ENCODE data around the gene MYH10. TPM values are rescaled to one million over a fixed set of nuclear protein-coding genes. Genes with fewer than 3 reads are reported as not detected.
"Not testable (repeated sequence)": the region's sequence is repeated elsewhere in the genome, so short reads cannot be mapped to it uniquely, and the experiment has no call there.

Gene MYH10
- total RNA-seq, 1 experiment from 2014 or later: 74.0 TPM

DNA sequence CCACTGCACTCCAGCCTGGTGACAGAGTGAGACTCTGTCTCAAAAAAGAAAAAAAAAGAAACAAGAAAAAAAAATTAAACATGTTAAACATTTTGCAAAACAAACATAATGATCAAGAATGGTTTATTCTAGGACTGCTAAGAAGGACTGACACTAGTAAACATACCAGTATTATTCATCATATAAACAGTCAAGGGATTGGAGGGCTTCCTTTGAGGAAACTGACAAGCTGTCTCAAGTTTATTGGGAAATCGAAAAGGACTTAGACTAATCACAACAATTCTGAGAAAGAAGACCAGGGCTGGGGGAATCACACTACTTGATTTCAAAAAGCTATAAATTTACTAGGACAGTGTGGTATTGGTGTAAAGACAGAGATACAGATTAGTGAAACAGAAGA is 75.5 kb downstream of the MYH10 start:
- Histone ChIP-seq H3K4me1 (no peaks in the 10 kb centered on the region; the same call in 1 of the 2 replicates), H3K36me3 (ENCODE audit: control insufficient read depth, insufficient read depth, low read length) (no peaks in the 10 kb centered on the region), H3K4me3 (ENCODE audit: low read depth, low read length) (no peak overlapping the region), H3K9me3 (no peaks in the 10 kb centered on the region), H3K27me3 (replicated peaks; ENCODE audit: control insufficient read depth, insufficient read depth, low read length) (no peaks in the 10 kb centered on the region)
- no peak overlapping the region for H3K27ac Mint-ChIP-seq (ENCODE audit: unreplicated experiment)
- H3K4me3 Mint-ChIP-seq (ENCODE audit: unreplicated experiment): no peak overlapping the region
- ChIA-PET POLR2A (no interaction called here), CTCF (no interaction called here)
- peaks cover 15% of the 10 kb centered on the region for H3K36me3 Mint-ChIP-seq (ENCODE audit: insufficient read depth, unreplicated experiment)
- intact Hi-C loops (cut with micrococcal nuclease; ENCODE audit: unreplicated experiment): no loop called here
- no peaks in the 10 kb centered on the region for H3K9me3 Mint-ChIP-seq (ENCODE audit: unreplicated experiment)
- H3K4me1 Mint-ChIP-seq (ENCODE audit: low read depth, unreplicated experiment): no peaks in the 10 kb centered on the region
- H3K27me3 Mint-ChIP-seq (ENCODE audit: insufficient read depth, unreplicated experiment): no peaks in the 10 kb centered on the region
- no TSS peak for BruUV-seq (replicated peaks)
- TF ChIP-seq, protein P1, sequence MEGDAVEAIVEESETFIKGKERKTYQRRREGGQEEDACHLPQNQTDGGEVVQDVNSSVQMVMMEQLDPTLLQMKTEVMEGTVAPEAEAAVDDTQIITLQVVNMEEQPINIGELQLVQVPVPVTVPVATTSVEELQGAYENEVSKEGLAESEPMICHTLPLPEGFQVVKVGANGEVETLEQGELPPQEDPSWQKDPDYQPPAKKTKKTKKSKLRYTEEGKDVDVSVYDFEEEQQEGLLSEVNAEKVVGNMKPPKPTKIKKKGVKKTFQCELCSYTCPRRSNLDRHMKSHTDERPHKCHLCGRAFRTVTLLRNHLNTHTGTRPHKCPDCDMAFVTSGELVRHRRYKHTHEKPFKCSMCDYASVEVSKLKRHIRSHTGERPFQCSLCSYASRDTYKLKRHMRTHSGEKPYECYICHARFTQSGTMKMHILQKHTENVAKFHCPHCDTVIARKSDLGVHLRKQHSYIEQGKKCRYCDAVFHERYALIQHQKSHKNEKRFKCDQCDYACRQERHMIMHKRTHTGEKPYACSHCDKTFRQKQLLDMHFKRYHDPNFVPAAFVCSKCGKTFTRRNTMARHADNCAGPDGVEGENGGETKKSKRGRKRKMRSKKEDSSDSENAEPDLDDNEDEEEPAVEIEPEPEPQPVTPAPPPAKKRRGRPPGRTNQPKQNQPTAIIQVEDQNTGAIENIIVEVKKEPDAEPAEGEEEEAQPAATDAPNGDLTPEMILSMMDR (IDR thresholded peaks at IDR 0.05; ENCODE audit: insufficient read depth in 1 of 2, low read depth in 1 of 2, low read length in 1 of 2, severe bottlenecking in 1 of 2, unreplicated experiment in 1 of 2): no peak
- no peak for DNase-seq

DNA sequence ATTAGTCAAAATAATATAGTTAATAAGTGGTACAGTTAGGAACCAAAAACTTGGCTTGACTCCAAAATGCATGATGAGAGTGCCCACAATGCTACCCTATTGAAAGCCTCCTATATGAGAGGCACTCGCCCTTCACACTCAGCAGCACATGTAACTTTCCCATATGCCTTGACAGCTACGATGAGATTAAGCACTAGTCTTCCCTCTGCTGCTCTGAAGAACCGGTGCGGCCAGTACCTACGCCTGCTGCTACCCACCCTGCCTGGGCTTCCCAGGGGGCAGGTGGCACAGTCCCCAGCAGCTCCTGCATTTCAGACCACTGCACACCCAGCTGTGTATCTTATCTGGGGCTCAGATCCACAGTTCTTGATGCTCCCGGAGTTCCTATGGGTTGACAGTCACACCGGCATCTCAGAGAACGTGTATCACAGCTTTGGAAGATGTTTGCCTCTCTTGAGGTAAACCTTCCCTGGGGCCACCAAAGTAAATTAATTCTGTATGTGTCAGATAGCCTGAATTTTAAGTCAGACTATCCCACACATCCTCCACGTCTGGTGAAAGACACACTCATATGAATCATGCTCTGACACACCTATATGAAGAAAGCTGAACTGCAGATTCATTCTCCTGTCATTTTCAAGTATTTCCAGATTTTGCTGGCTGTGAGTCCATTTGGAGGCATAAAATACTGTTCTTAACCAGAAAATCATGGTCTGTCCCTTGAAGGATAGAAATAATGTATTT is 77.8 kb downstream of the MYH10 start:
- no TSS peak for BruUV-seq (replicated peaks)
- no peaks in the 10 kb centered on the region for H3K36me3 ChIP-seq (ENCODE audit: control insufficient read depth, insufficient read depth, low read length)
- Mint-ChIP-seq H3K36me3 (ENCODE audit: insufficient read depth, unreplicated experiment) (peaks cover 20% of the 10 kb centered on the region), H3K9me3 (ENCODE audit: unreplicated experiment) (no peaks in the 10 kb centered on the region), H3K4me1 (ENCODE audit: low read depth, unreplicated experiment) (no peaks in the 10 kb centered on the region), H3K4me3 (ENCODE audit: unreplicated experiment) (no peak overlapping the region), H3K27me3 (ENCODE audit: insufficient read depth, unreplicated experiment) (no peaks in the 10 kb centered on the region), H3K27ac (ENCODE audit: unreplicated experiment) (no peak overlapping the region)
- POLR2A ChIA-PET: no interaction called here
- TF ChIP-seq, protein P1 (IDR thresholded peaks at IDR 0.05; ENCODE audit: insufficient read depth in 1 of 2, low read depth in 1 of 2, low read length in 1 of 2, severe bottlenecking in 1 of 2, unreplicated experiment in 1 of 2): no peak
- no peak overlapping the region for H3K4me3 ChIP-seq (ENCODE audit: low read depth, low read length)
- no peak for DNase-seq
- no peaks in the 10 kb centered on the region for H3K9me3 ChIP-seq
- CTCF ChIA-PET: interaction anchor here (0.6 kb wide), 1 partner anchor 611 kb away, joined by 3 read pairs; no protein-coding TSS in a partner anchor
- no peaks in the 10 kb centered on the region; the same call in 1 of the 2 replicates for H3K4me1 ChIP-seq
- intact Hi-C loops (cut with micrococcal nuclease; ENCODE audit: unreplicated experiment): no loop called here
- no peaks in the 10 kb centered on the region for H3K27me3 ChIP-seq (replicated peaks; ENCODE audit: control insufficient read depth, insufficient read depth, low read length)

DNA sequence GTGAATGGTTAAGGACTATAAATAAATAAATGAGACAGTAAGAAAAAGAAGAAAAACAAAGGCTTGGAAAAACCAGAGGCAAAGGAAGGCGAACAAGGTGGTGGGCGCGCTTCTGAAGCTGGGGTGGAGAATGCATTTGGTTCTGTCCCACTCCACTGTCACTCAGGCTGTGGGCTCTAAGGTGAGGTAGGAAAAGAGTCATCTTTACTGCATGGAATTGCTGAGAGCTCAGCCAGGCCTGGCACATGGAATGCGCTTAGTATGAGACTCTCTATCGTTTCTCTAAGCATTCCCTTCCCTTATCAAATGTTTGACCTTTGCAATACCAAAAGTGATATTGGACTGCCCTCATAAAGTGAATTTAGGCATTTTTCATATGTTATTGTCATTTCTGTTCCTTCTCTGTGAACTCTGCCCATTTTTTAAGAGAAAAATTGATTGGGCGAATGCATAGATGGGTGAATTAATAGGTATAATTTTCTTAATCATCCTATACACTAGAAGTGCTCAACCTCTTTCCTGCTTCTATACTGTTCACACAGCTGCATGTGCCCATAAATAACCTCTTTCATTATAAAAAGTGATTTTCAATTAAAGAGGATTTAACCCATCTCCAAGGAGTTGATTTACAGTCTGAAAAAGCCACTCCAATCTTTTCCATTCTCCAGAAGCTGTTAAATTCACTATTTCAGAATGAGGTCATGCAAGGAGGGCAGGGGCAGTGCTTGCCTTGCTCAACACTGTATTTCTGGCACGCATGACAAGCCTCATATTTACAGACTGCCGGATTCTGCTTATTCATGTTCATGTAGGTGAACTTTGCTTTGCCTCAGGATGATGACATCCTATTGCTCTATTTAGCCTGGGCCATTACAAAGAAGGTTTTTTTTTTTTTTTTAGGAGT is 87.7 kb downstream of the MYH10 start:
- H3K36me3 Mint-ChIP-seq (ENCODE audit: insufficient read depth, unreplicated experiment): peaks cover 45% of the 10 kb centered on the region
- H3K4me1 Mint-ChIP-seq (ENCODE audit: low read depth, unreplicated experiment): no peaks in the 10 kb centered on the region
- Histone ChIP-seq H3K27me3 (replicated peaks; ENCODE audit: control insufficient read depth, insufficient read depth, low read length) (no peaks in the 10 kb centered on the region), H3K9me3 (no peaks in the 10 kb centered on the region), H3K4me3 (ENCODE audit: low read depth, low read length) (no peak overlapping the region), H3K36me3 (ENCODE audit: control insufficient read depth, insufficient read depth, low read length) (no peaks in the 10 kb centered on the region), H3K4me1 (no peaks in the 10 kb centered on the region)
- peak; percentile 29 to 41 for DNase-seq
- POLR2A ChIA-PET: interaction anchor here (0.6 kb wide), 1 partner anchor 18 kb away, joined by 3 read pairs; no protein-coding TSS in a partner anchor
- CTCF ChIA-PET: interaction anchor here (1.0 kb wide), 1 partner anchor 159 kb away, joined by 3 read pairs; no protein-coding TSS in a partner anchor
- no peaks in the 10 kb centered on the region for H3K27me3 Mint-ChIP-seq (ENCODE audit: insufficient read depth, unreplicated experiment)
- no peak overlapping the region for H3K27ac Mint-ChIP-seq (ENCODE audit: unreplicated experiment)
- intact Hi-C loops (cut with micrococcal nuclease; ENCODE audit: unreplicated experiment): no loop called here
- no peak overlapping the region for H3K4me3 Mint-ChIP-seq (ENCODE audit: unreplicated experiment)
- TF ChIP-seq, protein P1 (IDR thresholded peaks at IDR 0.05; ENCODE audit: insufficient read depth in 1 of 2, low read depth in 1 of 2, low read length in 1 of 2, severe bottlenecking in 1 of 2, unreplicated experiment in 1 of 2): no peak
- no TSS peak for BruUV-seq (replicated peaks)
- no peaks in the 10 kb centered on the region for H3K9me3 Mint-ChIP-seq (ENCODE audit: unreplicated experiment)

DNA sequence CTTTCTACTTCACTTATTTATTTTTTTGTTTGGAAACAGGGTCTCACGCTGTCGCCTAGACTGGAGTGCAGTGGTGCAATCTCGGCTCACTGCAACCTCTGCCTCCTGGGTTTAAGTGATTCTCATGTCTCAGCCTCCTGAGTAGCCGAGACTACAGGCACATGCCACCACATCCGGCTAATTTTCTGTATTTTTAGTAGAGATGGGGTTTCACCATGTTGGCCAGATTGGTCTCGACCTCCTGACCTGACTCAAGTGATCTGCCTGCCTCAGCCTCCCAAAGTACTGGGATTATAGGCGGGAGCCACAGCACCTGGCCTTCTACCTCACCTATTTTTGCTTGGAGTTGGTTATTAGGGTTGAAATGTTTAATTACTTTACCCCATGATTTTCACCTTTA is 90.5 kb downstream of the MYH10 start:
- intact Hi-C loops (cut with micrococcal nuclease; ENCODE audit: unreplicated experiment); H3K27me3 Mint-ChIP-seq (ENCODE audit: insufficient read depth, unreplicated experiment); H3K4me1 ChIP-seq; H3K4me3 ChIP-seq (ENCODE audit: low read depth, low read length); DNase-seq; H3K4me1 Mint-ChIP-seq (ENCODE audit: low read depth, unreplicated experiment); H3K27me3 ChIP-seq (replicated peaks; ENCODE audit: control insufficient read depth, insufficient read depth, low read length); BruUV-seq (replicated peaks); H3K27ac Mint-ChIP-seq (ENCODE audit: unreplicated experiment); H3K36me3 ChIP-seq (ENCODE audit: control insufficient read depth, insufficient read depth, low read length); H3K9me3 Mint-ChIP-seq (ENCODE audit: unreplicated experiment); POLR2A ChIA-PET; H3K4me3 Mint-ChIP-seq (ENCODE audit: unreplicated experiment); CTCF ChIA-PET; H3K9me3 ChIP-seq: not testable (repeated sequence)
- H3K36me3 Mint-ChIP-seq (ENCODE audit: insufficient read depth, unreplicated experiment): peaks cover 33% of the 10 kb centered on the region
